Astrocyte (in vitro differentiated cells and primary cell): ENCODE measurements around the gene PDE1C.

Source experiments
- EZH2 ChIP-seq: IDR thresholded peaks from 2 replicates; pipeline ENCODE4 v1.6.1; 2012; ENCODE audit warnings: mild to moderate bottlenecking, low read length, inconsistent platforms; ENCODE audit not compliant: insufficient read depth
- TF ChIP-seq, protein P1 (sequence below): IDR thresholded peaks from 2 replicates; pipeline ENCODE4 v1.5.1; 2011; ENCODE audit warnings: low read depth, mild to moderate bottlenecking, inconsistent platforms, low read length, moderate library complexity; ENCODE audit not compliant: insufficient read depth

DNA sequence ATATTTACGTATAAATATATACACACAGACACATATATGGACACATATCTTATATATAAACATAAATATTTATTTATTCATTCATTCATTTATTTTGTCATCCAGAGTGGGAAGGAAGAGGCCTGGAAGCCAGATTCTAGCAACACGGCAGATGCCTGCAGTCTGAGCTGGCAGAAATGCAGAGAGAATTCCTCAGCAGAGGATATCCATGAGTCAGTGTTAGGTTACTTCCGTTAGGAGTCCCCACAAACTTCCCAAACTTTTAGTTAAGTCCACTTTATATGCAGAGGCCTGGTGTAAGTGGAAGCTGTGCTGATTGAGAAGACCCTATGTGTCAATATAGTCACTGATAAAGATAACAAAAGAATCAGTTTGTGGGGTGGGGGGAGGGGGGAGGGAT is 293.6 kb downstream of the PDE1C start:
- TF ChIP-seq, protein P1, sequence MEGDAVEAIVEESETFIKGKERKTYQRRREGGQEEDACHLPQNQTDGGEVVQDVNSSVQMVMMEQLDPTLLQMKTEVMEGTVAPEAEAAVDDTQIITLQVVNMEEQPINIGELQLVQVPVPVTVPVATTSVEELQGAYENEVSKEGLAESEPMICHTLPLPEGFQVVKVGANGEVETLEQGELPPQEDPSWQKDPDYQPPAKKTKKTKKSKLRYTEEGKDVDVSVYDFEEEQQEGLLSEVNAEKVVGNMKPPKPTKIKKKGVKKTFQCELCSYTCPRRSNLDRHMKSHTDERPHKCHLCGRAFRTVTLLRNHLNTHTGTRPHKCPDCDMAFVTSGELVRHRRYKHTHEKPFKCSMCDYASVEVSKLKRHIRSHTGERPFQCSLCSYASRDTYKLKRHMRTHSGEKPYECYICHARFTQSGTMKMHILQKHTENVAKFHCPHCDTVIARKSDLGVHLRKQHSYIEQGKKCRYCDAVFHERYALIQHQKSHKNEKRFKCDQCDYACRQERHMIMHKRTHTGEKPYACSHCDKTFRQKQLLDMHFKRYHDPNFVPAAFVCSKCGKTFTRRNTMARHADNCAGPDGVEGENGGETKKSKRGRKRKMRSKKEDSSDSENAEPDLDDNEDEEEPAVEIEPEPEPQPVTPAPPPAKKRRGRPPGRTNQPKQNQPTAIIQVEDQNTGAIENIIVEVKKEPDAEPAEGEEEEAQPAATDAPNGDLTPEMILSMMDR, result no peak
- TF ChIP-seq EZH2, result no peak
